ENCODE results near the gene SYDE1.

The SYDE1 gene

GRCh38 chr19:15115762-15116615 is 8.8 kb downstream of the SYDE1 start:
- no peak for TF ChIP-seq CTCF (IDR thresholded peaks at IDR 0.05; ENCODE audit: insufficient read depth, missing control alignments)
- FAIRE-seq (no peak), DNase-seq (ENCODE audit: insufficient read length, low spot score) (no peak)

- FAIRE-seq: no peak
- TF ChIP-seq CTCF (IDR thresholded peaks at IDR 0.05; ENCODE audit: insufficient read depth, missing control alignments): no peak
These were observed 9.7 kb downstream of the SYDE1 start for GRCh38 chr19:15116856-15117255.

GRCh38 chr19:15118248-15118647 is 11.0 kb downstream of the SYDE1 start:
- FAIRE-seq (no peak), DNase-seq (ENCODE audit: insufficient read length, low spot score) (no peak)
- no peak for TF ChIP-seq CTCF (IDR thresholded peaks at IDR 0.05; ENCODE audit: insufficient read depth, missing control alignments)

More at GRCh38 chr19:15116856-15117255, 9.7 kb downstream of the SYDE1 start:
- DNase-seq (ENCODE audit: insufficient read length, low spot score): no peak

GRCh38 chr19:15118789-15119494 is 11.7 kb downstream of the SYDE1 start:
- no peak for FAIRE-seq
- DNase-seq (ENCODE audit: insufficient read length, low spot score): no peak
- no peak for TF ChIP-seq CTCF (IDR thresholded peaks at IDR 0.05; ENCODE audit: insufficient read depth, missing control alignments)

GRCh38 chr19:15120135-15121026 is 13.2 kb downstream of the SYDE1 start:
- FAIRE-seq (no peak), DNase-seq (ENCODE audit: insufficient read length, low spot score) (no peak)
- no peak for TF ChIP-seq CTCF (IDR thresholded peaks at IDR 0.05; ENCODE audit: insufficient read depth, missing control alignments)

- DNase-seq (ENCODE audit: insufficient read length, low spot score): no peak
- FAIRE-seq: no peak
- TF ChIP-seq CTCF (IDR thresholded peaks at IDR 0.05; ENCODE audit: insufficient read depth, missing control alignments): no peak
These were observed 15.3 kb downstream of the SYDE1 start for GRCh38 chr19:15122331-15123030.
